ENCODE data around the gene CD40.

DNA sequence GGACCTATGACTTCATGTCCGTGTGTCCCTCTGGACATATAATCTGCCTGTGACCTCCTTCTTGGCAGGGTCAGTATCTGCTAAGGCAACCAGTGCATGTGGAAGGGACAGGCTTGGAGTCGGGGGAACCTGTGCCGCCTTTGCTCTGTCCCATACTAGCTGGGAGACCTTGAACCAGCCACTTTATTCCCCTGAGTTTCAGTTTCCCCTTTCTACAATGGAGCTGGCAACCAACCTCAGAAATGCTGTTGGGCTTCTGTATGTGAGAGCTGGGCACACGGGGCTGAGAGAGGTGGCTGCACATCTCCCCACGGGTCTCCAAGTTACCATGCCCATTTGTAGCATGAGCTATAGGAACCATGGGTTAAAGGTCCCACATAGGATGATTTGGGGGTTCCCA lies 53.8 kb downstream of the CD40 start:
- TF ChIP-seq, protein P1, sequence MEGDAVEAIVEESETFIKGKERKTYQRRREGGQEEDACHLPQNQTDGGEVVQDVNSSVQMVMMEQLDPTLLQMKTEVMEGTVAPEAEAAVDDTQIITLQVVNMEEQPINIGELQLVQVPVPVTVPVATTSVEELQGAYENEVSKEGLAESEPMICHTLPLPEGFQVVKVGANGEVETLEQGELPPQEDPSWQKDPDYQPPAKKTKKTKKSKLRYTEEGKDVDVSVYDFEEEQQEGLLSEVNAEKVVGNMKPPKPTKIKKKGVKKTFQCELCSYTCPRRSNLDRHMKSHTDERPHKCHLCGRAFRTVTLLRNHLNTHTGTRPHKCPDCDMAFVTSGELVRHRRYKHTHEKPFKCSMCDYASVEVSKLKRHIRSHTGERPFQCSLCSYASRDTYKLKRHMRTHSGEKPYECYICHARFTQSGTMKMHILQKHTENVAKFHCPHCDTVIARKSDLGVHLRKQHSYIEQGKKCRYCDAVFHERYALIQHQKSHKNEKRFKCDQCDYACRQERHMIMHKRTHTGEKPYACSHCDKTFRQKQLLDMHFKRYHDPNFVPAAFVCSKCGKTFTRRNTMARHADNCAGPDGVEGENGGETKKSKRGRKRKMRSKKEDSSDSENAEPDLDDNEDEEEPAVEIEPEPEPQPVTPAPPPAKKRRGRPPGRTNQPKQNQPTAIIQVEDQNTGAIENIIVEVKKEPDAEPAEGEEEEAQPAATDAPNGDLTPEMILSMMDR (IDR thresholded peaks at IDR 0.05; ENCODE audit: insufficient read depth, low read length, poor library complexity, severe bottlenecking) = no peak
- no peak for TF ChIP-seq EZH2phosphoT487 (conservative IDR thresholded peaks at IDR 0.05; ENCODE audit: low read length)
